GM10847 (cell line): Measurements from ENCODE around the gene RPS27.

Experiments used
- POLR2A ChIP-seq: IDR thresholded peaks from 2 replicates; pipeline ENCODE4 v1.6.1; 2011; ENCODE audit not compliant: insufficient read length; ENCODE audit errors: extremely low read depth

The RPS27 gene

GRCh38 chr1:153995640-153996039 is 5.1 kb downstream of the RPS27 start:
- no peak for TF ChIP-seq POLR2A

DNA sequence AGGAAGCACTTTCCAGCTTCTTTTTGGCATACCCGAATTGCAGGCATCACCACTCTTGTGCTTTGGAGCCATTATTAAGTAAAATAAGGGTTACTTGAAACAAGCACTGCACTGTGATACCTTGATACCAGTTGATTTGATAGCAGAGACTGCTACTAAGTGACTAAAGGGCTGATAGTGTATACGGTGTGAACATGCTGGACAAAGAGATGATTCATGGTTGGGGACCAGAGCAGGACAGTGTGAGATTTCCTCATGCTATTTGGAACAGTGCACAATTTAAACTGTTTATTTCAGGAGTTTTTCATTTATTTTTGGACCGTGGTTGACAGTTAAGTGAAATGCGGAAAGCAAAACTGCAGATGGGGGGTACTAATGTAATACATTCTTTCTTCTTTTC is 9.9 kb downstream of the RPS27 start:
- no peak for TF ChIP-seq POLR2A

- no peak for TF ChIP-seq POLR2A
Observed at GRCh38 chr1:154006136-154006535, 15.6 kb downstream of the RPS27 start.

GRCh38 chr1:154012129-154012528 is 21.6 kb downstream of the RPS27 start:
- TF ChIP-seq POLR2A: no peak

- TF ChIP-seq POLR2A: no peak
Observed at GRCh38 chr1:154014154-154014907, 23.8 kb downstream of the RPS27 start.

- no peak for TF ChIP-seq POLR2A
Observed at GRCh38 chr1:154019269-154019668, 28.7 kb downstream of the RPS27 start.

GRCh38 chr1:154019940-154020339 is 29.4 kb downstream of the RPS27 start:
- no peak for TF ChIP-seq POLR2A
